Measurements from ENCODE around the gene RNU6-9. TPM values are rescaled to one million over a fixed set of nuclear protein-coding genes. Genes with fewer than 3 reads are reported as not detected.

Gene RNU6-9
- total RNA-seq, 2 experiments from 2014 or later, result not detected

DNA sequence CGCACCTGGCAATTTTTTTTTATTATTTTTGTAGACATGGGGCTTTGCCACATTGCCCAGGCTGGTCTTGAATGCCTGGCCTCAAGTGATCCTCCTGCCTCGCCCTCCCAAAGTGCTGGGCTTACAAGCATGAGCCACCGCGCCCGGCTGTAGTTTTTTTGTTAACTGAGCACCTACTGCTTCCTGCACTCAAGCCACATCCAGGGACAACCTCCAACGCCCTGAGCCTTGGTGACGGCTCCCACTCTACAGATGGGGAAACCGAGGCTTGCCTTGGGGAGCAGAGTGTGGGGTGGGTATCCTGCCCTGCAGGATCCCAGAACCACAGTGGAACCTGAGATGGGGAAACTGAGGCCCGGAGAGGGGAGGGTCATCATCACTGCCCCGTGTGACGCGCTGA lies 38.1 kb upstream of the RNU6-9 start:
- Mint-ChIP-seq H3K9me3 (no peaks in the 10 kb centered on the region), H3K36me3 (ENCODE audit: low read depth) (no peaks in the 10 kb centered on the region), H3K4me3 (no peak overlapping the region), H3K4me1 (ENCODE audit: low read depth) (no peaks in the 10 kb centered on the region), H3K27ac (no peak overlapping the region), H3K27me3 (peaks cover 17% of the 10 kb centered on the region)
- Histone ChIP-seq H3K4me1 (ENCODE audit: insufficient read depth, low read length) (peaks cover 18% of the 10 kb centered on the region), H3K27me3 (ENCODE audit: control insufficient read depth in 1 of 2, insufficient read depth in 2 of 2, low read length in 2 of 2) (peaks cover 28 to 37% of the 10 kb centered on the region in 2 experiments), H3K36me3 (ENCODE audit: insufficient read depth, low read length) (no peaks in the 10 kb centered on the region), H3K27ac (ENCODE audit: low read depth in 1 of 2, low read length in 2 of 2) (no peak overlapping the region), H3K4me3 (ENCODE audit: low read length) (no peak overlapping the region), H3K9me3 (ENCODE audit: control insufficient read depth in 1 of 2, insufficient read depth in 1 of 2, low read length in 2 of 2) (peaks cover 0 to 7% of the 10 kb centered on the region in 2 experiments)
- no peak for ATAC-seq (ENCODE audit: poor library complexity)
- DNase-seq, result no peak
- TF ChIP-seq, protein P1, sequence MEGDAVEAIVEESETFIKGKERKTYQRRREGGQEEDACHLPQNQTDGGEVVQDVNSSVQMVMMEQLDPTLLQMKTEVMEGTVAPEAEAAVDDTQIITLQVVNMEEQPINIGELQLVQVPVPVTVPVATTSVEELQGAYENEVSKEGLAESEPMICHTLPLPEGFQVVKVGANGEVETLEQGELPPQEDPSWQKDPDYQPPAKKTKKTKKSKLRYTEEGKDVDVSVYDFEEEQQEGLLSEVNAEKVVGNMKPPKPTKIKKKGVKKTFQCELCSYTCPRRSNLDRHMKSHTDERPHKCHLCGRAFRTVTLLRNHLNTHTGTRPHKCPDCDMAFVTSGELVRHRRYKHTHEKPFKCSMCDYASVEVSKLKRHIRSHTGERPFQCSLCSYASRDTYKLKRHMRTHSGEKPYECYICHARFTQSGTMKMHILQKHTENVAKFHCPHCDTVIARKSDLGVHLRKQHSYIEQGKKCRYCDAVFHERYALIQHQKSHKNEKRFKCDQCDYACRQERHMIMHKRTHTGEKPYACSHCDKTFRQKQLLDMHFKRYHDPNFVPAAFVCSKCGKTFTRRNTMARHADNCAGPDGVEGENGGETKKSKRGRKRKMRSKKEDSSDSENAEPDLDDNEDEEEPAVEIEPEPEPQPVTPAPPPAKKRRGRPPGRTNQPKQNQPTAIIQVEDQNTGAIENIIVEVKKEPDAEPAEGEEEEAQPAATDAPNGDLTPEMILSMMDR (IDR thresholded peaks at IDR 0.05), result no peak
- intact Hi-C loops (cut with DNase I, micrococcal nuclease), result no loop called here
- ChIA-PET POLR2A (no interaction called here), CTCF (interaction anchor here (1.1 kb wide), 1 partner anchor 172 kb away, joined by 3 read pairs; no protein-coding TSS in a partner anchor)

DNA sequence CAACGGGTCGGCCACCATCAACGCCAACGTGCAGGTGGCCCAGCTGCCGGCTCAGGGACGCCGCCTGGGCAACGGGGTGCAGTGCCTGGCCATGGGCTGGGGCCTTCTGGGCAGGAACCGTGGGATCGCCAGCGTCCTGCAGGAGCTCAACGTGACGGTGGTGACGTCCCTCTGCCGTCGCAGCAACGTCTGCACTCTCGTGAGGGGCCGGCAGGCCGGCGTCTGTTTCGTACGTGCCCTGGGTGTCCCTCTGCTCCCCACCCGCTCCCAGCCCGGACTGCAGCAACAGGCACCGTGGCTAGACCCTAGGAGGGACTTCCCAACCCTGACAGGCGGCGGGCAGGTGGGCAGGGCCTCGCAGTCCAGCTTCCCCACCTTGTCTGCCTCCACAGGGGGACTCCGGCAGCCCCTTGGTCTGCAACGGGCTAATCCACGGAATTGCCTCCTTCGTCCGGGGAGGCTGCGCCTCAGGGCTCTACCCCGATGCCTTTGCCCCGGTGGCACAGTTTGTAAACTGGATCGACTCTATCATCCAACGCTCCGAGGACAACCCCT lies 37.6 kb upstream of the RNU6-9 start:
- POLR2A ChIA-PET, result interaction anchor here (0.8 kb wide), 1 partner anchor 58 kb away, joined by 4 read pairs; no protein-coding TSS in a partner anchor
- intact Hi-C loops (cut with DNase I, micrococcal nuclease), result no loop called here
- Mint-ChIP-seq H3K9me3 (no peaks in the 10 kb centered on the region), H3K36me3 (ENCODE audit: low read depth) (no peaks in the 10 kb centered on the region), H3K27me3 (peaks cover 13% of the 10 kb centered on the region), H3K4me3 (no peak overlapping the region), H3K4me1 (ENCODE audit: low read depth) (no peaks in the 10 kb centered on the region), H3K27ac (no peak overlapping the region)
- Histone ChIP-seq H3K27me3 (ENCODE audit: control insufficient read depth in 1 of 2, insufficient read depth in 2 of 2, low read length in 2 of 2) (peaks cover 25 to 32% of the 10 kb centered on the region in 2 experiments), H3K36me3 (ENCODE audit: insufficient read depth, low read length) (no peaks in the 10 kb centered on the region), H3K4me3 (ENCODE audit: low read length) (no peak overlapping the region), H3K4me1 (ENCODE audit: insufficient read depth, low read length) (peaks cover 21% of the 10 kb centered on the region), H3K27ac (ENCODE audit: low read depth in 1 of 2, low read length in 2 of 2) (no peak overlapping the region), H3K9me3 (ENCODE audit: control insufficient read depth in 1 of 2, insufficient read depth in 1 of 2, low read length in 2 of 2) (peaks cover 0 to 7% of the 10 kb centered on the region in 2 experiments)
- ATAC-seq (ENCODE audit: poor library complexity) (no peak), DNase-seq (peak in 1 of 14 experiments; percentile 37)
- TF ChIP-seq, protein P1 (IDR thresholded peaks at IDR 0.05), result no peak
- CTCF ChIA-PET, result interaction anchor here (2.1 kb wide), 1 partner anchor 128 kb away, joined by 5 read pairs; the partner anchor contains the start of gene WDR18

DNA sequence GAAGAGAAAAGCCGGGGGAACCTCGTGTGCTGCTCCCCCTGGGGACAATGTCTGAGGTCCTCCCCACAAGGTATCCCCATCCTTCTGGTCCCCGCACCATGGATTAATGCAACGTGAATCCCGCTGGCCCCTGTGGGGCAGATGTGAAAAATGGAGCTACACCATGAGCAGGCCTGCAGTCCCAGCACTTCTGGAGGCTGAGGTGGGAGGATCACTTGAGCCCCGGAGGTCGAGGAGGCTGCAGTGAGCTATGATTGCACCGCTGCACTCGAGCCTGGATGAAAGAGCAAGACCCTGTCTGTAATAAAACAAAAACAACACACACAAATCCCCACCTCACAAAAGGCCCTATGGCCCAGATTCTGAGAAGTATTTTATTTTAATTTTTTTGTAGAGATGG lies 35.0 kb upstream of the RNU6-9 start:
- Histone ChIP-seq H3K9me3 (ENCODE audit: control insufficient read depth in 1 of 2, insufficient read depth in 1 of 2, low read length in 2 of 2) (peaks cover 0 to 10% of the 10 kb centered on the region in 2 experiments), H3K4me3 (ENCODE audit: low read length) (no peak overlapping the region), H3K27ac (ENCODE audit: low read depth in 1 of 2, low read length in 2 of 2) (no peak overlapping the region), H3K4me1 (ENCODE audit: insufficient read depth, low read length) (peaks cover 39% of the 10 kb centered on the region), H3K36me3 (ENCODE audit: insufficient read depth, low read length) (no peaks in the 10 kb centered on the region), H3K27me3 (ENCODE audit: control insufficient read depth in 1 of 2, insufficient read depth in 2 of 2, low read length in 2 of 2) (peaks cover 12 to 16% of the 10 kb centered on the region in 2 experiments)
- TF ChIP-seq, protein P1 (IDR thresholded peaks at IDR 0.05), result no peak
- DNase-seq (no peak), ATAC-seq (ENCODE audit: poor library complexity) (no peak)
- Mint-ChIP-seq H3K27ac (no peak overlapping the region), H3K4me1 (ENCODE audit: low read depth) (peaks cover 10% of the 10 kb centered on the region), H3K9me3 (no peaks in the 10 kb centered on the region), H3K4me3 (no peak overlapping the region), H3K27me3 (peaks cover 13% of the 10 kb centered on the region), H3K36me3 (ENCODE audit: low read depth) (no peaks in the 10 kb centered on the region)
- ChIA-PET CTCF (no interaction called here), POLR2A (interaction anchor here (1.0 kb wide), 1 partner anchor 35 kb away, joined by 5 read pairs; the partner anchor contains the start of genes MED16 and RNU6-9)
- intact Hi-C loops (cut with DNase I, micrococcal nuclease), result loop anchor here in 1 of 2 experiments (2.0 kb wide), 1 partner anchor 125 kb away; no protein-coding TSS in a partner anchor
